Left colon (tissue), 2 donors: ENCODE data around the gene NXPE1. TPM values are rescaled to one million over a fixed set of nuclear protein-coding genes. Genes with fewer than 3 reads are reported as not detected.

Source experiments
- total RNA-seq, 2 donors: library from RNA; stranded (reverse); fragmentation: NEBNext Ultra II Directional; extraction: Animal tissue kit (Norgen Biotek cat#: 25700); gene quantifications; one replicate each; pipeline ENCODE4 v1.2.1, GENCODE V29; 2021
- donor health status: DM: no; HTN: no; CAD: no.
- donor health status: DM: yes; HTN: yes; CAD: no.

The NXPE1 gene
- total RNA-seq, 2 donors from 2014 or later: 202 to 225 TPM

Other genes with a start within 250 kb of the NXPE1 start
- gene C11orf71, start 159.4 kb downstream of the NXPE1 start, total RNA-seq: 10 to 100 TPM in 1 of 2 donors, 1 to 10 TPM in 1; 9.2 to 12.5 TPM
- gene RBM7, start 159.2 kb downstream of the NXPE1 start, total RNA-seq: 10 to 100 TPM; 31.1 to 33.6 TPM
- 10 to 100 TPM; 37.8 to 41.8 TPM for gene REXO2, start 120.4 kb downstream of the NXPE1 start, total RNA-seq
- gene NXPE4, start 35.9 kb upstream of the NXPE1 start, total RNA-seq: 100 to 1,000 TPM; 142 to 191 TPM
- 10 to 100 TPM; 17.0 to 28.1 TPM for gene NXPE2, start 118.6 kb upstream of the NXPE1 start, total RNA-seq